GOT3 (cell line): Measurements from ENCODE around the gene C10orf62.
"Not testable (repeated sequence)": the region's sequence is repeated elsewhere in the genome, so short reads cannot be mapped to it uniquely, and the experiment has no call there.

Experiments used
- DNase-seq: peaks from one replicate; lab custom pipeline; 2025; ENCODE audit warnings: mixed read lengths; lab: John Stamatoyannopoulos, UW

The C10orf62 gene

GRCh38 chr10:97628228-97628627 lies 38.7 kb downstream of the C10orf62 start:
- DNase-seq, result no peak

- no peak for DNase-seq
These were observed 39.8 kb downstream of the C10orf62 start for GRCh38 chr10:97629289-97629688.

- DNase-seq, result no peak
These were observed 41.6 kb downstream of the C10orf62 start for GRCh38 chr10:97631098-97631497.

- DNase-seq, result peak; percentile 69
These were observed 43.7 kb downstream of the C10orf62 start, which contains the start of gene MORN4 for GRCh38 chr10:97632949-97633884. Gene MORN4, minus strand, starts transcription at chr10:97633500. Its CDS starts 13,847 bp downstream, at chr10:97619653.

GRCh38 chr10:97633921-97634320 lies 44.4 kb downstream of the C10orf62 start:
- DNase-seq, result no peak

GRCh38 chr10:97635577-97635976 lies 46.1 kb downstream of the C10orf62 start:
- DNase-seq, result no peak

DNA sequence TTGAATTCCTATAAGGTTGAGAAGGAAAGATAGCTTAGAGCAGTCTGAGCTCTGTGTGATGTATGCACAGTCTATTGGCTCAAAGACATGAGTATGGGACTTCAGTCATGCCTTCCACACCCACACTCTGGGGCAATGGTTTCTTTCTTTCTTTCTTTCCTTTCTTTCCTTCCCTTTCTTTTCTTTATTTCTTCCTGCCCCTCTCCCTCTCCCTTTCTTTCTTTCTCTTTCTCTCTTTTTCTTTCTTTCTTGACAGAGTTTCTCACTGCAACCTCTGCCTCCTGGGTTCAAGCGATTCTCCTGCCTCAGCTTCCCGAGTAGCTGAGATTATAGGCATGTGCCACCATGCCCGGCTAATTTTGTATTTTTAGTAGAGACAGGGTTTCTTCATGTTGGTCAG lies 49.6 kb downstream of the C10orf62 start:
- not testable (repeated sequence) for DNase-seq

DNA sequence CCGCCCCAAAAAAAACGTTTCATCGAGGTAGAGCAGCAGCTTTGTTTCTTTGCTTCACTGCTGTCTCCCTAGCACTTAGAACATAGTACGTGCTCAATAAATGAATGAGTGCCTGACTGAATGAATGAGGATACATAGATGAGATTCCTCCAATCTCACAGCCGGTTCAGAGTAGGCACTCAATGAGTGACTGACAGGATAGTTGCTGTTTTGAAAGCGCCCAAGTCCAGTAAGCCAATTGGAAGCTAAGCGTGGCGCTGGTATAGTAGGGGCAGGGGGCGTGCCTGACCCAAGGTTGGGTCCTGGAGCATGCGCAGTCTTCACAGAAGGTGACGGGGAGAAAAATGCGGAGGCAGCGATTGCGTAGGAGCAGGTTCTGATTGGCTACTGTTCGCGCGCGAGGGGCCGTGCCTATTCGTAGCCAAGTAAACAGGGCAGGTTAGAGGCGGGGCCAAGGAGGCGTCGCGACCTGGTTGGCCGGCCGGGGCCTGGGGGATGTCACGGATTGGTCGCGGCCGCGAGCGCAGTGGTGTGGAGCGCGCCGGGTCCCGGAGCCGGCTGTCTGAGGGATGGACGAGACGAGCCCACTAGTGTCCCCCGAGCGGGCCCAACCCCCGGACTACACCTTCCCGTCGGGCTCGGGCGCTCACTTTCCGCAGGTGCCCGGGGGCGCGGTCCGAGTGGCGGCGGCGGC lies 50.8 kb downstream of the C10orf62 start, which contains the start of gene PI4K2A:
TSS of gene PI4K2A (plus strand) at position 498 of the 694 bp plus-strand sequence. CDS start at position 570, 72 bp downstream.
- peak; percentile 95 for DNase-seq
